H9 (cell line): ENCODE data around the gene CCDC57. TPM values are rescaled to one million over a fixed set of nuclear protein-coding genes. Genes with fewer than 3 reads are reported as not detected.

Experiments
- DNase-seq: peaks from one replicate; pipeline ENCODE4 v3.0.0-alpha.2; 2017
- H2AFZ ChIP-seq: one replicate; pipeline ENCODE4 v1.6.1; 2013; ENCODE audit warnings: mild to moderate bottlenecking, low read length, control low read depth, moderate library complexity
- H2AK5ac ChIP-seq: 2 replicates; pipeline ENCODE4 v1.6.1; 2013; ENCODE audit warnings: low read length, control low read depth, mixed read lengths; ENCODE audit not compliant: insufficient read length
- H2BK120ac ChIP-seq: one replicate; pipeline ENCODE4 v1.6.1; 2013; ENCODE audit warnings: low read depth, mild to moderate bottlenecking, low read length, control low read depth, inconsistent platforms; ENCODE audit not compliant: poor library complexity, severe bottlenecking
- H2BK12ac ChIP-seq: 2 replicates; pipeline ENCODE4 v1.6.1; 2013; ENCODE audit warnings: low read length, control low read depth, mixed read lengths, low read depth; ENCODE audit not compliant: insufficient read length
- H2BK15ac ChIP-seq: 2 replicates; pipeline ENCODE4 v1.6.1; 2013; ENCODE audit warnings: low read depth, low read length, control low read depth
- H2BK20ac ChIP-seq: one replicate; pipeline ENCODE4 v1.6.1; 2013; ENCODE audit warnings: low read depth, mild to moderate bottlenecking, low read length, control low read depth, inconsistent platforms; ENCODE audit not compliant: poor library complexity, severe bottlenecking
- H2BK5ac ChIP-seq: 2 replicates; pipeline ENCODE4 v1.6.1; 2013; ENCODE audit warnings: low read length, control low read depth, mixed read lengths; ENCODE audit not compliant: insufficient read length
- H3K14ac ChIP-seq: 2 replicates; pipeline ENCODE4 v1.6.1; 2013; ENCODE audit warnings: low read length, control low read depth; ENCODE audit not compliant: insufficient read depth
- H3K18ac ChIP-seq: 2 replicates; pipeline ENCODE4 v1.6.1; 2013; ENCODE audit warnings: low read depth, mild to moderate bottlenecking, mixed read lengths, low read length, control low read depth; ENCODE audit not compliant: insufficient read length
- H3K23ac ChIP-seq: 2 replicates; pipeline ENCODE4 v1.6.1; 2013; ENCODE audit warnings: low read length, control low read depth, mixed read lengths, low read depth; ENCODE audit not compliant: insufficient read length
- H3K23me2 ChIP-seq: 2 replicates; pipeline ENCODE4 v1.6.1; 2013; ENCODE audit warnings: low read depth, mild to moderate bottlenecking, mixed read lengths, low read length, control low read depth; ENCODE audit not compliant: insufficient read length, poor library complexity, severe bottlenecking
- H3K27ac ChIP-seq: 2 replicates; pipeline ENCODE4 v1.5.1; 2013; ENCODE audit warnings: low read length, control low read depth, mixed read lengths, low read depth; ENCODE audit not compliant: insufficient read length
- H3K27me3 ChIP-seq: 2 replicates; pipeline ENCODE4 v1.6.1; 2013; ENCODE audit warnings: low read length, control low read depth, inconsistent platforms; ENCODE audit not compliant: insufficient read depth
- H3K4ac ChIP-seq: 2 replicates; pipeline ENCODE4 v1.6.1; 2013; ENCODE audit warnings: low read depth, mild to moderate bottlenecking, control low read depth, inconsistent platforms, low read length, moderate library complexity
- H3K4me1 ChIP-seq: 2 replicates; pipeline ENCODE4 v1.6.1; 2013; ENCODE audit warnings: low read length, control low read depth, inconsistent platforms; ENCODE audit not compliant: insufficient read depth
- H3K4me2 ChIP-seq: 2 replicates; pipeline ENCODE4 v1.6.1; 2013; ENCODE audit warnings: low read length, control low read depth, mixed read lengths; ENCODE audit not compliant: insufficient read length, insufficient read depth
- H3K56ac ChIP-seq: 2 replicates; pipeline ENCODE4 v1.6.1; 2013; ENCODE audit warnings: low read depth, mild to moderate bottlenecking, mixed read lengths, low read length, control low read depth; ENCODE audit not compliant: insufficient read length
- H3K79me1 ChIP-seq: 2 replicates; pipeline ENCODE4 v1.6.1; 2013; ENCODE audit warnings: low read depth, mild to moderate bottlenecking, moderate library complexity, low read length, control low read depth, inconsistent platforms; ENCODE audit not compliant: insufficient read depth, poor library complexity, severe bottlenecking
- H3K79me2 ChIP-seq: 2 replicates; pipeline ENCODE4 v1.6.1; 2013; ENCODE audit warnings: low read length, control low read depth, inconsistent platforms; ENCODE audit not compliant: insufficient read depth
- H3K9ac ChIP-seq: 2 replicates; pipeline ENCODE4 v1.6.1; 2013; ENCODE audit warnings: low read length, control low read depth, mixed read lengths; ENCODE audit not compliant: insufficient read length; ENCODE audit errors: extremely low read depth
- H3K9me3 ChIP-seq: one replicate; pipeline ENCODE4 v1.6.1; 2013; ENCODE audit warnings: low read depth, low read length, inconsistent platforms; ENCODE audit not compliant: control insufficient read depth
- H3T11ph ChIP-seq: one replicate; pipeline ENCODE4 v1.6.1; 2013; ENCODE audit warnings: mild to moderate bottlenecking, low read length, control low read depth, inconsistent platforms
- H4K20me1 ChIP-seq: one replicate; pipeline ENCODE4 v1.6.1; 2013; ENCODE audit not compliant: control insufficient read depth, insufficient read length, insufficient read depth
- H4K5ac ChIP-seq: 2 replicates; pipeline ENCODE4 v1.6.1; 2013; ENCODE audit warnings: low read depth, mild to moderate bottlenecking, mixed read lengths, low read length, control low read depth; ENCODE audit not compliant: insufficient read length
- H4K8ac ChIP-seq: replicated peaks from 2 replicates; pipeline ENCODE4 v1.6.1; 2013; ENCODE audit warnings: low read length, control low read depth, mixed read lengths, low read depth; ENCODE audit not compliant: insufficient read length
- H4K91ac ChIP-seq: 2 replicates; pipeline ENCODE4 v1.6.1; 2013; ENCODE audit warnings: low read depth, mild to moderate bottlenecking, moderate library complexity, mixed read lengths, low read length, control low read depth; ENCODE audit not compliant: insufficient read length
- H3K27ac Mint-ChIP-seq, 3 experiments: 2 replicates in 2 of 3; 3 replicates in 1 of 3; pipeline ENCODE4 v1.8.0; 2020 to 2021; ENCODE audit warnings: mixed read lengths in 3 of 3, mild to moderate bottlenecking in 1 of 3, moderate library complexity in 1 of 3
- H3K27me3 Mint-ChIP-seq: 2 replicates; pipeline ENCODE4 v1.8.0; 2021; ENCODE audit warnings: low read depth, mild to moderate bottlenecking, moderate library complexity, mixed read lengths
- H3K36me3 Mint-ChIP-seq, 3 experiments: 2 replicates in 2 of 3; 3 replicates in 1 of 3; pipeline ENCODE4 v1.8.0; 2020 to 2021; ENCODE audit warnings: low read depth in 3 of 3, mixed read lengths in 3 of 3; ENCODE audit not compliant: insufficient read depth in 1 of 3
- H3K4me1 Mint-ChIP-seq, 2 experiments: 2 replicates each; pipeline ENCODE4 v1.8.0; 2020; ENCODE audit warnings: mixed read lengths in 2 of 2
- H3K4me3 Mint-ChIP-seq, 2 experiments: 2 replicates in 1 of 2; 3 replicates in 1 of 2; pipeline ENCODE4 v1.8.0; 2020 to 2021; ENCODE audit warnings: mild to moderate bottlenecking in 2 of 2, mixed read lengths in 2 of 2, moderate library complexity in 1 of 2
- H3K9me3 Mint-ChIP-seq, 2 experiments: 2 replicates in 1 of 2; 3 replicates in 1 of 2; pipeline ENCODE4 v1.8.0; 2020; ENCODE audit warnings: mild to moderate bottlenecking in 2 of 2, mixed read lengths in 2 of 2, moderate library complexity in 1 of 2
- WGBS: extraction: QIAGEN DNeasy Blood & Tissue Kit; methylation state at CpG from one replicate; pipeline ENCODE4 v1.1.7; 2013; ENCODE audit warnings: missing lambda C conversion rate, low lambda C conversion rate, mixed read lengths; ENCODE audit not compliant: insufficient read length; ENCODE audit errors: extremely low coverage; 5-methylcytosine and 5-hydroxymethylcytosine counted together
- total RNA-seq: library from RNA; stranded (reverse); gene quantifications from 2 replicates; pipeline ENCODE4 v1.2.1, GENCODE V29; 2021
- TF ChIP-seq, protein P1 (sequence below): fragments of 200-600 bp; sonication (generic); conservative IDR thresholded peaks from 3 replicates; pipeline ENCODE4 v1.8.0; 2021; ENCODE audit warnings: antibody characterized with exemption, mild to moderate bottlenecking

CCDC57 gene
- total RNA-seq, 1 experiment from 2014 or later, result 11.0 TPM

DNA sequence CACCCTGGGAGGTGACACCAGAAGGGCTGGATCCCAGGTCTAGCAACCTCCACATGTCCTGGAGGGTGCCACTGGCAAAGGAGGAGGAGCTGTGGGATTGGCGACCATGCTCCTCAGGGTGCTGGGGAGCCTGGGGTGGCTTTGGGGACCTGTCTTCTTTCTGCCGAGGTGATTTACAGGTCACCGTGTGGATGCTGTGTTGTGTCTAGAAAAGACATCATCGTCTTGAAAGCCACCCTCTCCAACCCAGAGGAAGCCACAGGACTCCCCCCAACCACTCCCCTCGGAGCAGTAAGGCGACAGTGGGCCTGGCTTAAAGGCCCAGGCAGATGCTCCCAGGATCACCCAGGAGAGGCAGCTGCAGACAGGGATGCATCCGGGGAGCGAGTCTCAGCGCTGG is 84.9 kb downstream of the CCDC57 start:
- no peak overlapping the region for H3K9ac ChIP-seq
- no peak overlapping the region for H3K4me2 ChIP-seq
- H4K91ac ChIP-seq, result no peak overlapping the region
- Mint-ChIP-seq H3K27me3 (peaks cover 20% of the 10 kb centered on the region), H3K4me1 (peaks cover 2 to 6% of the 10 kb centered on the region in 2 experiments; a peak in 2 of 4 replicates), H3K9me3 (no peaks in the 10 kb centered on the region), H3K4me3 (no peak overlapping the region), H3K36me3 (no peaks in the 10 kb centered on the region; a peak in 1 of 7 replicates), H3K27ac (no peak overlapping the region; a peak in 1 of 7 replicates)
- no peak overlapping the region for H2AFZ ChIP-seq
- no peak for DNase-seq
- no peaks in the 10 kb centered on the region for H3K79me2 ChIP-seq
- no peak overlapping the region for H2BK15ac ChIP-seq
- H3K9me3 ChIP-seq, result no peaks in the 10 kb centered on the region
- H2AK5ac ChIP-seq, result no peak overlapping the region
- no peak overlapping the region for H2BK120ac ChIP-seq
- H2BK20ac ChIP-seq, result no peak overlapping the region
- no peak overlapping the region for H2BK5ac ChIP-seq
- TF ChIP-seq, protein P1, sequence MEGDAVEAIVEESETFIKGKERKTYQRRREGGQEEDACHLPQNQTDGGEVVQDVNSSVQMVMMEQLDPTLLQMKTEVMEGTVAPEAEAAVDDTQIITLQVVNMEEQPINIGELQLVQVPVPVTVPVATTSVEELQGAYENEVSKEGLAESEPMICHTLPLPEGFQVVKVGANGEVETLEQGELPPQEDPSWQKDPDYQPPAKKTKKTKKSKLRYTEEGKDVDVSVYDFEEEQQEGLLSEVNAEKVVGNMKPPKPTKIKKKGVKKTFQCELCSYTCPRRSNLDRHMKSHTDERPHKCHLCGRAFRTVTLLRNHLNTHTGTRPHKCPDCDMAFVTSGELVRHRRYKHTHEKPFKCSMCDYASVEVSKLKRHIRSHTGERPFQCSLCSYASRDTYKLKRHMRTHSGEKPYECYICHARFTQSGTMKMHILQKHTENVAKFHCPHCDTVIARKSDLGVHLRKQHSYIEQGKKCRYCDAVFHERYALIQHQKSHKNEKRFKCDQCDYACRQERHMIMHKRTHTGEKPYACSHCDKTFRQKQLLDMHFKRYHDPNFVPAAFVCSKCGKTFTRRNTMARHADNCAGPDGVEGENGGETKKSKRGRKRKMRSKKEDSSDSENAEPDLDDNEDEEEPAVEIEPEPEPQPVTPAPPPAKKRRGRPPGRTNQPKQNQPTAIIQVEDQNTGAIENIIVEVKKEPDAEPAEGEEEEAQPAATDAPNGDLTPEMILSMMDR, result no peak
- no peak overlapping the region for H3K4ac ChIP-seq
- H3T11ph ChIP-seq, result no peak overlapping the region
- no peak overlapping the region for H4K8ac ChIP-seq
- H3K23ac ChIP-seq, result no peak overlapping the region
- H3K23me2 ChIP-seq, result no peaks in the 10 kb centered on the region
- H4K20me1 ChIP-seq, result no peaks in the 10 kb centered on the region
- WGBS, result no CpG with 5 or more reads among the region's 9 CpGs
- no peak overlapping the region for H2BK12ac ChIP-seq
- no peak overlapping the region for H3K18ac ChIP-seq
- no peaks in the 10 kb centered on the region for H3K4me1 ChIP-seq
- no peaks in the 10 kb centered on the region for H3K27me3 ChIP-seq
- no peaks in the 10 kb centered on the region for H3K79me1 ChIP-seq
- no peak overlapping the region for H4K5ac ChIP-seq
- no peak overlapping the region for H3K56ac ChIP-seq
- H3K27ac ChIP-seq, result no peak overlapping the region
- H3K14ac ChIP-seq, result no peak overlapping the region; the same call in 1 of the 2 replicates
